ENCODE data around the gene ARHGAP23. TPM values are rescaled to one million over a fixed set of nuclear protein-coding genes. Genes with fewer than 3 reads are reported as not detected.
A peak's percentile ranks its signal among the peaks of the same experiment; 100 is the strongest.
"Not testable (repeated sequence)": the region's sequence is repeated elsewhere in the genome, so short reads cannot be mapped to it uniquely, and the experiment has no call there.

The ARHGAP23 gene
- total RNA-seq, 1 experiment from 2014 or later = 4.6 TPM

DNA sequence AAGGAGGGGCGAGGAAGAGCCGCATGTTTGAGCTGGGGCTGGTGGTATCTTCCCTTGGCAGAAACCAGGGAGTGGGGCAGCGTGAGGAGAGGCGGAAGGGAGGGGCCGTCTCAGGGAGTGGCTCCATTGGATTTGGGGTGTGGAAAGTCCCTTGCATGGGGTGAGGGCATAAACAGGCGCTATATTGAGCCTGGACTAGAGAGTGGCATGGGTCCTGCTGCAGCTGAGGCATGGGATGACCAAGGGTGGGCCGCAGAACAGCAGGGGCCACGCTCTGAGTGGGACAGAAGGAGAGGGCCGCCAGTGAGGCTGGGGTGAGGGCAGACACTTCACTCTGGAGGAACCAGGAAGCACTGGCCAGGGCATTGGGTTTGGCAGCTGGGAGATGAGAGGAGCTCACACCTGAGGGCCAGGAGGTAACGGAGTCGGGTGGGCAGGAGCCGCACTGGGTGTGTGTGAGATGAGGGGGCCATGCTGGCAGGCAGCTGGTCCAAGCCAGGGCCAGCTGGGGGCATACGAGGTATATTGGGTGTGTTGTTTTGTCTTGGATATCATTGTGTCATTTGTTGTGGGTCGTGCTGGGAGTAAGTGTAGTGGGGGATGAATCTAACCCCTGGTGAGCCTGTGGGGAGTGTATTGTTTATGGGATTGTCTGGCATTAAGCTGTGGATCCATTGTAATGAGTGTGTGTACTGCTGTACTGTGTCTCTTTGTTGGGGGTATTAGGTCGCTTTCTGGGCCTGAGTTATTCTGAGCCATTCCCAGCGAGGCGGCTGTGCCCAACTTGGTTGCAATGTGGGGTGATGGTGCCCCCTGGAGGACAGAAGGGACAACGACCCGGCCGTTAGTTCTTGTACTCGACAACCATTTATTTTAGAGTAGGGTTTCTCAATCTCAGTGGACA lies 56.2 kb downstream of the ARHGAP23 start:
- peak; percentile 47 for DNase-seq (ENCODE audit: low read depth)

GRCh38 chr17:38485146-38485468 lies 56.8 kb downstream of the ARHGAP23 start:
- DNase-seq (ENCODE audit: low read depth) = no peak

DNA sequence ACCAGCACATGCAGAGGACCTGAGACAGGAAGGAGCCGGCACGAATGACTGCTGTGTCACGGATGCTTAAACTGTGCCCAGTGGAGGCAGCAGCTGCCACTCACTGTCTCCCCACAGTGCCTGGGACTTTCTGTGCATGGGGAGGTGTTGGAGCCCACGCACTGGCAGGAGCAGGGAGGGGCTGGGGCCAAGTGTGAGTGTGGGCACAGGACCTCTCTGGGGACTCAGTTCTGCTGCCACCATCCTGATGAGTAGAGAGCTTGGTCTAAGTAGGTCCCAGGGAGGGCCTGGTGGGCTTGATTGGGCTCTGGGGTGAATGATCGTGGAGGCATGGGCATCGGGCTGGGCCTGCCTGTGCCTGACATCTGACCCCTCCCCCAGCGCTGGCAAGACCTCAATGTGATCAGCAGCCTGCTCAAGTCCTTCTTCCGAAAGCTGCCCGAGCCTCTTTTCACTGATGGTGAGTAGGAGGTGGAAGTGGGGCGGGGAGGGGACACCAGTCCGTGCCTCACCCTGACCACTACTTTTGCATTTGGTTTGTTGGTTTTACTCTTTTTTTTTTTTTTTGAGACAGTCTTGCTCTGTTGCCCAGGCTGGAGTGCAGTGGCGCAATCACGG lies 57.5 kb downstream of the ARHGAP23 start:
- not testable (repeated sequence) for DNase-seq (ENCODE audit: low read depth)

DNA sequence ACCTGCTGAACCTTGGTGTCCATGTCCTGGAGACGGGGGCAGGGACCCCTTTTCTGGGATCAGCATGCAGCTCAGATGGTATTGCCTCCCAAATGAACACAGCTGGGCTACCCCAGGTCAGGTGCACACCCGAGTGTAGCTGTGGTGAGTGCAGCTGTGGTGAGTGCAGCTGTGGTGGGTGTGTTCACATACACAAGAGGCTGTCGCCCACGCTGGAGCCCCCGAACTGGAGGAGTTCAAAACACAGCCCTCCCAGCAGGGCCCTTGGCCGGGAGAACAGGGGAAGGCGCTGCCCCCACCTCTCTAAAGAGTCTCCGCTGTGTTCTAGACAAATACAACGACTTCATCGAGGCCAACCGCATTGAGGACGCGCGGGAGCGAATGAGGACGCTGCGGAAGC lies 61.5 kb downstream of the ARHGAP23 start:
- not testable (repeated sequence) for DNase-seq (ENCODE audit: low read depth)

DNA sequence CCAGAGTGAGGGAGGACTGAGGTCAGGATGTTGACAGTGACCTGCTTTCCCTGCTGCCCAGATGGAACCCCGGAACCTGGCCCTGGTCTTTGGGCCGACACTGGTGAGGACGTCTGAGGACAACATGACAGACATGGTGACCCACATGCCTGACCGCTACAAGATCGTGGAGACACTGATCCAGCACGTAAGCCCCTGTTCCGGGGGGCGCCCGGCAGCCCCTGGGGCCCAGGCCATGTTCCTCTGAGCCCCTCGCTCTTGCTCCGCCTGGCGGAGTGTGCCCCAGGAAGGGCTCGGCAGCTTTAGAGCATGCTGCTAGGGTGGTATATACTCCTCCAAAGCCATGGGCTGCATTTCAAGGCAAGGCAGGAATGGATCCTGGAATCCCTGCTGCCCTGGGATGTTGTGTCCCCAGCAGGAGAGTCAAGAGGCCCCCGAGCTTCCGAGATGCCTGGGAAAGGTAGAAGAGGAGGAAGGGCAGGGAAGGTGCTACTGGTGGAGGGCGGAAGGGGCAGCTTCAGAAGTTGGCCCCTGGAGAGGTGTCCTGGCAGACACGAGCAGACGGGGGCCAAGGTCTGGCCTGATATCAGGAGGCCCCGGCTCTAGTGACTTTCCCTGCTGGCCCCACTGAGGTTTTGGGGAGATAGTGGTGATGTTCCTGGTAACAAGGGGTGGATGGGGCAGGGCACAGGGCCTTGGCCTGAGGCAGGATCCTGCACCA lies 63.2 kb downstream of the ARHGAP23 start:
- DNase-seq (ENCODE audit: low read depth) = not testable (repeated sequence)

DNA sequence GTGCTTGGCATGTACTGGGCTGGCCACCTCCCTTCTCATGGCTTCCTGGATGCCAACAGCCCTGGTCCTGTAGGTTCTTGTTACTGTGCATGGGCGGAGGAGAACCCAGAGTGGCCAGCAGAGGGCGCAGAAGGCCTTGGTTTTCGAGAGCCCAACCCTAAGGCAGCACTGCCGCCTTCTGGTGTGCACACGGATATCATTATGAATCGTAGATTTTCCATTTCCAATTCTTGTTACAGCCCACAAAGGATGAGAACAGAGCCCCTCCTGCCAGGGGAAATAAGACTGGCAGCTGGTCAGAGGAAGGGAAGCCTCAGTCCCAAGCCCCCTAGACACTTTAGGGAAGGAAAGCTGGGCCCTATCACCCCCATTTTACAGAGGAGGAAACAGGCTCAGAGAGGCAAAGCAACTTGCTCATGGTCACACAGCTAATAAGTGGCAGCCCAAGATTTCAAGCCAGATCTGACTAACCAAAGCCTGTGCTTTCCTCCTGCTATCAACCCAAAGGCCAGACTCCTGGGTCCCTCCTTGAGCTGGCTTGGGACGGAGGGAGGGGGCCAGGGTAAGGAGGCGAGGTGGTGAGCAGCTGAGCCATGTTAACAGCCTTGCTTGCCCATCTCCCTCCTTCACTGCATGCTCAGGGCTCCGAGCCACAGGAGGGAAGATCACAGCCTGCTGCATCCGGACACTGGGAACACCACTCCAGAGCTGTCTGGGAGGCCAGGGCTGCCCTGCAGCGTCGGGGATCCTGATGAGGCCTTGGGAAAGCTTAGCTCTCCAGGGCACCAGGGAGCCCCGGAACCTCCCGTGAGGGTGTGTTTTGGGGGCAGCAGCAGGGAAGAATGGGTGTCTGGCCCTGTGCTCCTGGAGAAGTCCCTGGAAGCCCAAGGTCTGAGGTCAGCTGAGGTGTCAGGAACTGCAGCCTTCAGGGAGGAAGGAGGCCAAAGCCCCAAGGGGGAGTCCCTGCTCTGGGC lies 64.1 kb downstream of the ARHGAP23 start:
- peak; percentile 71 for DNase-seq (ENCODE audit: low read depth)

- not testable (repeated sequence) for DNase-seq (ENCODE audit: low read depth)
Observed at GRCh38 chr17:38494152-38494551, 65.9 kb downstream of the ARHGAP23 start.

GRCh38 chr17:38497656-38498055 lies 69.4 kb downstream of the ARHGAP23 start:
- DNase-seq (ENCODE audit: low read depth) = not testable (repeated sequence)

DNA sequence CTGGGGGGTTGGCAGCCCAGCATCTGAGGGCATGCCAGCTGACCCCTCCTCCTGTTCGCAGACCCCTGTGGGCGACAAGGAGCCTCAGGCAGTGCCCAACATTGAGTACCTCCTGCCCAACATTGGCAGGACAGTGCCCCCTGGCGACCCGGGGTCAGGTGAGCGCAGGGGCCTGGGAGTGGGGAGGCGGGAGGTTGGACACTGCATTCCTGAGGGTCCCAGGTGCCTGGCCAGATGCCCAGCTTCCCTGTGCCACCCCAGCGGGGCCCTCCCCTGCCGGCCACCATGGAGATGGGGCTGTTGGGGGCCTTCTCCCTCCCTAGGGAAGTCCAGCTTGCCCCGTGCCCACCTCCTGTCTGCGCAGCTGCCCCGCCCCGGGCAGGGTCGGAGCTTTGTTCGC lies 70.1 kb downstream of the ARHGAP23 start:
- no peak for DNase-seq (ENCODE audit: low read depth)

- DNase-seq (ENCODE audit: low read depth) = not testable (repeated sequence)
Observed at GRCh38 chr17:38499230-38499629, 71.0 kb downstream of the ARHGAP23 start.

DNA sequence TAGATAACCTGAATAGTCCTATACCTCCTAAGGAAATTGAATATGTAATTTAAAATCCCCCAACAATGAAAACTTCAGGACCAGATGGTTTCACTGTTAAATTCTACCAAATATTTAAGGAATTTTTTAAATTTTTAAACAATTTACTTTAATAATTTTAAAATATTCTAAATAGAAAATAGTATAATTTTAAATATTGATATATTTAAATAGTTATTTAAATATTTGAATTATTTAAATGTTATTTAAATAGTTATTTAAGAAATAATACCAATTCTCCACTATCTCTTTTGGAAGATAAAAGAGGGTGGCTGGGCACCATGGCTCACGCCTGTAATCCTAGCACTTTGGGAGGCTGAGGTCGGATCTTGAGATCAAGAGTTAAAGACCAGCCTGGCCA lies 73.5 kb downstream of the ARHGAP23 start:
- not testable (repeated sequence) for DNase-seq (ENCODE audit: low read depth)

GRCh38 chr17:38503286-38503913 lies 75.1 kb downstream of the ARHGAP23 start:
- DNase-seq (ENCODE audit: low read depth) = not testable (repeated sequence)

DNA sequence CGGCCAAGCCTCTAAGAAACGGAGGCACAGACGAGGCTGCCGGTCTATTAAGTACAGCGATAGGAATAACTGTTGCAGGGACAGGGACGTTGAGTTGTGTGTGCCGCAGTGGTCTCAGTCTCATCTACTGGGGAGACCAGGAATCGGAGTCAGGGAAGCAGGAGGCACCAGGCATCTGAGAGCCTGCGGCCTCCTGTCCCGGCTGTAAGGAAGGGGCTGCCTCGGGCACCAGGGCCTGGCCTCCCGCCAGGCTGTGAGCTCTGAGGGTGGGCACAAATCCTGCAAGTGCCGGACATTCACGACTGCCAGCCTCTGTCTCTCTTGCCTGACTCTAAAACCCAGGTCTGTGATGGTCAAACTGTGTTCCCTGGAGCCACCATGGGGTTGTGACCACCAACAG lies 76.0 kb downstream of the ARHGAP23 start:
- no peak for DNase-seq (ENCODE audit: low read depth)

DNA sequence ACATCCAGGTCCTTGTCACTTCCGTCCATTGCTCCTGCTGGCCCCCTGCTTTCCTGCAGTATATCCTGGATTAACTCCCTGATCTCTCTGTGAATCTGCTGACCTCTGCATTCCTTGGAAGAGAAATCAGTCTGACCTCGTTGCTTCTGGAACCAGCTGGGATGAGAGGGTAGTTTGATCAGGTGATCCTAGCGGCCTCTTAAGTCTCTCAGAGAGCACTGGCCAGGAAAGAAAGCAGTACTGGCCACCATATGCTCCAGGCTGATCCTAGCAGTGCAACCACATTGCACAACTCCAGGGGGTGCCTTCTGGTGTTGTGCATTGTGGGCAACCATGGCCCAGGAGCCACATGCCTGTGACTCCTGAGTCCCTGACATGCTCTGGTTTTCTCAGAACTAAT lies 79.2 kb downstream of the ARHGAP23 start:
- no peak for DNase-seq (ENCODE audit: low read depth)

GRCh38 chr17:38507921-38508569 lies 79.8 kb downstream of the ARHGAP23 start:
- DNase-seq (ENCODE audit: low read depth) = no peak

DNA sequence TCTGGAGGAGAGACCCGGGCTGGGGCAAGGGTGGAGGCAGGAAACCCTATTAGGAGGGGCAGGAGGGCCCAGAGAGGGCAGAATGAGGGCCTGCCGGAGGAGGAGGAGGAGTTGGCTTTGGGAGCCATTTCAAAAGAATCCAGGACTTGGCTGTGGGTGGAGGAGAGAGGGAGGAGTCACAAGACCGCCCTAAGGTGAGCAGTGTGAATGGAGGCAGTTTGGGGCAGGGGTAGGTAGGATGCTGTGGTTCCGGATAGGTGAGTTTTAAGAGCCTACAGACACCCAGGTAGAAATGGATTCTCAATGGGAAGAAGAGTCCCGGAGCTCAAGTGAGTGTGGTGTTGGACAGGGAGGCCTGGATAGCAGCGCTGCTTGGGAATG lies 80.3 kb downstream of the ARHGAP23 start:
- no peak for DNase-seq (ENCODE audit: low read depth)

DNA sequence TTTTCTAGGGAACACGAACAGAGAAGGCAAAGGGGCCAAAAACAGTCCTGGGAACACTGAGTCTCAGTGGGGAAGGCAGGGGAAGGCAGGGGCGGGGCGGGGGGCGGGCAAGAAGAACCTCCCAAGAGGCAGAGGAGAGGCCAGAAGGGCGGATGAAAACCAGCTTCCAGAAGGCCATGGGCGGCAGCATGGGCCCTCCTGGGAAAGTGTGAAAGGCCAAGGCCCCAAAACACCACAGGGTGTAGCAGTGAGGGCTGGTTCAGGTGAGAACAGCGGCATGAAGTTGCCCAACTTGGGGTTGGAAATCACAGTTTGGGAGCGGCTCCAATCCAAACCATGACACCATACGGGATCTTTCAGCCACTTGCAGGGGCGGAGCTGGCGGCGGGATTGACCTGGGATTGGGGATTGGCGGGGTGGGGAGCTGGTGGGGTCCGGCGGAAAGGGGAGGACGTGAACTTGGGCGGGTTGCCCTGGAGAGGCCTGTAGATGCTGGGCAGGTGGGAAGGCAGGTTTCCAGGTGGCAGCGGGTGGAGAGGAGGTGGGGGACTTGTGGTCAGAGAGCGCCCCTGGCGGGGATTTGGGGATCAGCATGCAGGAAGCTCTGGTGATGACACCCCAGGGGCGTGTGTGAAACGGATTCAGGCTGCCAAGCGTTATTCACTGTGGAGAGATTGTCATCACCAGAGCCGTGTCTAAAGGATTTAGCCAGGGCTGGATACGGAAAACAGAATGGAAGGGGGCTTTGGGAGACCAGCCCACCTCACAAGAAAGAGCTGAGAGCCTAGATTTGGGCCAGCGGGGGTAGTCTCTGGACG lies 80.9 kb downstream of the ARHGAP23 start:
- peak; percentile 50 for DNase-seq (ENCODE audit: low read depth)

GRCh38 chr17:38509772-38510420 lies 81.6 kb downstream of the ARHGAP23 start:
- DNase-seq (ENCODE audit: low read depth) = no peak
